SK-N-SH (cell line): ENCODE measurements around the gene GSC2. TPM values are rescaled to one million over a fixed set of nuclear protein-coding genes. Genes with fewer than 3 reads are reported as not detected.
"Not testable (repeated sequence)": the region's sequence is repeated elsewhere in the genome, so short reads cannot be mapped to it uniquely, and the experiment has no call there.

Experiments
- CTCF ChIA-PET: fragments of 300-600, 350-600 bp; formaldehyde crosslinking; extraction: SDS; loops from one replicate; lab custom pipeline; 2021; lab: Yijun Ruan, JAX
- POLR2A ChIA-PET: fragments of 350-600 bp; sonication (Branson Sonifier 250); formaldehyde crosslinking; extraction: SDS; loops from one replicate; lab custom pipeline; 2020; ENCODE audit warnings: antibody characterized with exemption, inconsistent platforms; lab: Yijun Ruan, JAX
- DNase-seq: peaks from one replicate; pipeline ENCODE4 v3.0.0; 2012
- H2AFZ ChIP-seq: fragments of 200-600 bp; sonication (generic); 2 replicates; pipeline ENCODE4 v1.8.1; 2016; ENCODE audit warnings: antibody characterized with exemption, mild to moderate bottlenecking, low read depth
- H3F3A ChIP-seq: fragments of 200-600 bp; sonication (generic); replicated peaks from 2 replicates; pipeline ENCODE3; 2016; ENCODE audit warnings: antibody characterized with exemption, mild to moderate bottlenecking; ENCODE audit not compliant: insufficient read depth
- H3K27ac ChIP-seq, 2 experiments: fragments of 200-500 bp in 1 of 2; fragments of 200-600 bp in 1 of 2; sonication (Bioruptor generic) in 1 of 2; sonication (generic), shearing (Covaris generic) in 1 of 2; 2 replicates each; pipeline versions ENCODE4 v1.5.1 to v1.6.1; 2014 to 2016; ENCODE audit warnings: low read depth in 2 of 2, inconsistent platforms in 1 of 2, low read length in 1 of 2, mild to moderate bottlenecking in 1 of 2, mixed read lengths in 1 of 2
- H3K27me3 ChIP-seq: fragments of 200-600 bp; sonication (generic), shearing (Covaris generic); 2 replicates; pipeline ENCODE4 v1.6.1; 2016; ENCODE audit warnings: mixed run types; ENCODE audit not compliant: insufficient read depth
- H3K36me3 ChIP-seq, 2 experiments: fragments of 200-500 bp in 1 of 2; fragments of 200-600 bp in 1 of 2; sonication (Bioruptor generic) in 1 of 2; sonication (generic) in 1 of 2; replicated peaks in 1 of 2; 2 replicates each; pipeline versions ENCODE3 to v1.5.1; 2014 to 2016; ENCODE audit warnings: low read length in 1 of 2, mild to moderate bottlenecking in 1 of 2; ENCODE audit not compliant: insufficient read depth in 2 of 2, control insufficient read depth in 1 of 2
- H3K4me1 ChIP-seq, 2 experiments: fragments of 200-500 bp in 1 of 2; fragments of 200-600 bp in 1 of 2; sonication (Bioruptor generic) in 1 of 2; sonication (generic), shearing (Covaris generic) in 1 of 2; 2 replicates each; pipeline versions ENCODE4 v1.5.1 to v1.6.1; 2014 to 2016; ENCODE audit warnings: low read depth in 1 of 2, low read length in 1 of 2, mixed run types in 1 of 2; ENCODE audit not compliant: insufficient read depth in 2 of 2, control insufficient read depth in 1 of 2
- H3K4me2 ChIP-seq: fragments of 200-600 bp; sonication (generic), shearing (Covaris generic); 2 replicates; pipeline ENCODE4 v1.6.1; 2017; ENCODE audit warnings: mixed run types
- H3K4me3 ChIP-seq, 2 experiments: fragments of 200-500 bp in 1 of 2; fragments of 200-600 bp in 1 of 2; sonication (Bioruptor generic) in 1 of 2; sonication (generic), shearing (Covaris generic) in 1 of 2; 2 replicates each; pipeline versions ENCODE4 v1.5.1 to v1.8.1; 2014 to 2016; ENCODE audit warnings: low read depth in 2 of 2, inconsistent platforms in 1 of 2, low read length in 1 of 2, mild to moderate bottlenecking in 1 of 2, mixed read lengths in 1 of 2, moderate library complexity in 1 of 2
- H3K79me2 ChIP-seq: fragments of 200-600 bp; sonication (generic); 2 replicates; pipeline ENCODE4 v1.8.1; 2017; ENCODE audit warnings: mild to moderate bottlenecking; ENCODE audit not compliant: insufficient read depth
- H3K9ac ChIP-seq: fragments of 200-600 bp; sonication (generic); 2 replicates; pipeline ENCODE4 v1.6.1; 2017; ENCODE audit warnings: mixed run types
- H3K9me2 ChIP-seq: fragments of 200-600 bp; sonication (generic); 2 replicates; pipeline ENCODE4 v1.6.1; 2017; ENCODE audit warnings: mixed run types
- H3K9me3 ChIP-seq: fragments of 200-600 bp; sonication (generic); 2 replicates; pipeline ENCODE4 v1.6.1; 2017; ENCODE audit warnings: mixed run types, mild to moderate bottlenecking, moderate library complexity
- H4K20me1 ChIP-seq: fragments of 200-600 bp; sonication (generic); 2 replicates; pipeline ENCODE4 v1.6.1; 2017; ENCODE audit warnings: mild to moderate bottlenecking, mixed run types; ENCODE audit not compliant: insufficient read depth
- CHD2 ChIP-seq: fragments of 150-350 bp; IDR thresholded peaks from 2 replicates; pipeline ENCODE4 v1.6.1; 2018; ENCODE audit warnings: low read length; ENCODE audit not compliant: partially characterized antibody
- FOSL2 ChIP-seq: IDR thresholded peaks from 2 replicates; pipeline ENCODE4 v1.4.0; 2012; ENCODE audit warnings: low read depth, mild to moderate bottlenecking, moderate library complexity, borderline replicate concordance
- FOXJ3 ChIP-seq: sonication (generic); formaldehyde crosslinking; IDR thresholded peaks from 2 replicates; pipeline ENCODE4 v1.5.1; 2020; ENCODE audit warnings: mild to moderate bottlenecking, missing genetic modification reagents
- GABPA ChIP-seq: IDR thresholded peaks from 2 replicates; pipeline ENCODE4 v1.4.0; 2012; ENCODE audit warnings: low read depth, mild to moderate bottlenecking
- MXI1 ChIP-seq: IDR thresholded peaks from 2 replicates; pipeline ENCODE4 v1.6.1; 2012; ENCODE audit warnings: mild to moderate bottlenecking, low read depth, low read length, improper control_type of control experiment
- NFIC ChIP-seq: IDR thresholded peaks from 2 replicates; pipeline ENCODE4 v1.4.0; 2012; ENCODE audit warnings: borderline replicate concordance
- NRF1 ChIP-seq: IDR thresholded peaks from 2 replicates; pipeline ENCODE4 v1.6.1; 2012; ENCODE audit warnings: low read depth, mild to moderate bottlenecking, low read length
- RAD21 ChIP-seq: IDR thresholded peaks from 2 replicates; pipeline ENCODE4 v1.6.1; 2012; ENCODE audit warnings: mild to moderate bottlenecking, low read length
- RCOR1 ChIP-seq: fragments of 150-350 bp; IDR thresholded peaks from 2 replicates; pipeline ENCODE4 v1.6.1; 2017; ENCODE audit warnings: antibody characterized with exemption, low read length
- RXRA ChIP-seq: IDR thresholded peaks from 2 replicates; pipeline ENCODE4 v1.4.0; 2012; ENCODE audit warnings: low read depth, mild to moderate bottlenecking, borderline replicate concordance
- SMC3 ChIP-seq: IDR thresholded peaks from 2 replicates; pipeline ENCODE4 v1.6.1; 2012; ENCODE audit warnings: low read depth, low read length, improper control_type of control experiment
- TCF12 ChIP-seq: IDR thresholded peaks from 2 replicates; pipeline ENCODE4 v1.4.0; 2012
- WGBS: methylation state at CpG from one replicate; pipeline ENCODE4 v1.1.6; 2017; ENCODE audit warnings: low lambda C conversion rate; 5-methylcytosine and 5-hydroxymethylcytosine counted together
- polyA plus RNA-seq, 3 experiments: library from polyadenylated mRNA; depleted of rRNA; stranded (reverse); fragments of >200 nt; gene quantifications; 2 replicates each; pipeline ENCODE4 v1.2.3, GENCODE V29; 2012
- TF ChIP-seq, protein P1 (sequence below): IDR thresholded peaks from 2 replicates; pipeline ENCODE4 v1.6.1; 2012; ENCODE audit warnings: mild to moderate bottlenecking, low read depth, low read length, moderate library complexity
- TF ChIP-seq, protein P2 (sequence below): fragments of 200-600 bp; sonication (generic); IDR thresholded peaks from 2 replicates; pipeline ENCODE4 v1.6.1; 2017; ENCODE audit warnings: antibody characterized with exemption, mild to moderate bottlenecking, moderate library complexity
- TF ChIP-seq, protein P3 (sequence below): IDR thresholded peaks from 2 replicates; pipeline ENCODE4 v1.4.0; 2012; ENCODE audit warnings: low read depth

Gene GSC2
- polyA plus RNA-seq, 1 of the 3 experiments (the other 2 are of a cell fraction): not detected

DNA sequence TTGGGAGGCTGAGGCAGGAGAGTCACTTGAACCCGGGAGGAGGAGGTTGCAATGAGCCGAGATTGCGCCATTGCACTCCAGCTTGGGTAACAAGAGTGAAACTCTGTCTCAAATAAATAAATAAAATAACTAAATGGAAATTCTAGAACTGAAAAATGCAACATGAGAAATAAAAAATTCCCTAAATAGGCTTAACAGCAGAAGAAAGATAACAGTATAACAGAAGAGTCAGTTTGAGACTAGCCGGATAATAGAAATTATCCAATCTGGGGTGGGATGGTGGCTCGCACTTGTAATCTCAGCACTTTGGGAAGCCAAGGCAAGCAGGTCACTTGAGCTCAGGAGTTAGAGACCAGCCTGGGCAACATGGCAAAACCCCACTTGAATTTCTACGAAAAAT, 14.3 kb upstream of the GSC2 start:
- Histone ChIP-seq H3K4me1 (no peaks in the 10 kb centered on the region; a peak in 1 of 4 replicates), H3K79me2 (no peaks in the 10 kb centered on the region), H3K9me2 (no peaks in the 10 kb centered on the region), H2AFZ (no peak overlapping the region), H3K9ac (no peak overlapping the region), H3K4me3 (no peak overlapping the region), H3K27me3 (peaks cover 36% of the 10 kb centered on the region), H3F3A (no peaks in the 10 kb centered on the region), H3K27ac (no peak overlapping the region), H3K36me3 (no peaks in the 10 kb centered on the region), H4K20me1 (no peaks in the 10 kb centered on the region), H3K4me2 (no peak overlapping the region), H3K9me3 (no peaks in the 10 kb centered on the region)
- TF ChIP-seq GABPA (no peak), TCF12 (no peak), MXI1 (no peak), FOSL2 (no peak), NRF1 (no peak), SMC3 (no peak), CHD2 (no peak), FOXJ3 (CRISPR knock-in tag) (no peak), RXRA (no peak), RCOR1 (no peak), NFIC (no peak), RAD21 (no peak)
- TF ChIP-seq, protein P1, sequence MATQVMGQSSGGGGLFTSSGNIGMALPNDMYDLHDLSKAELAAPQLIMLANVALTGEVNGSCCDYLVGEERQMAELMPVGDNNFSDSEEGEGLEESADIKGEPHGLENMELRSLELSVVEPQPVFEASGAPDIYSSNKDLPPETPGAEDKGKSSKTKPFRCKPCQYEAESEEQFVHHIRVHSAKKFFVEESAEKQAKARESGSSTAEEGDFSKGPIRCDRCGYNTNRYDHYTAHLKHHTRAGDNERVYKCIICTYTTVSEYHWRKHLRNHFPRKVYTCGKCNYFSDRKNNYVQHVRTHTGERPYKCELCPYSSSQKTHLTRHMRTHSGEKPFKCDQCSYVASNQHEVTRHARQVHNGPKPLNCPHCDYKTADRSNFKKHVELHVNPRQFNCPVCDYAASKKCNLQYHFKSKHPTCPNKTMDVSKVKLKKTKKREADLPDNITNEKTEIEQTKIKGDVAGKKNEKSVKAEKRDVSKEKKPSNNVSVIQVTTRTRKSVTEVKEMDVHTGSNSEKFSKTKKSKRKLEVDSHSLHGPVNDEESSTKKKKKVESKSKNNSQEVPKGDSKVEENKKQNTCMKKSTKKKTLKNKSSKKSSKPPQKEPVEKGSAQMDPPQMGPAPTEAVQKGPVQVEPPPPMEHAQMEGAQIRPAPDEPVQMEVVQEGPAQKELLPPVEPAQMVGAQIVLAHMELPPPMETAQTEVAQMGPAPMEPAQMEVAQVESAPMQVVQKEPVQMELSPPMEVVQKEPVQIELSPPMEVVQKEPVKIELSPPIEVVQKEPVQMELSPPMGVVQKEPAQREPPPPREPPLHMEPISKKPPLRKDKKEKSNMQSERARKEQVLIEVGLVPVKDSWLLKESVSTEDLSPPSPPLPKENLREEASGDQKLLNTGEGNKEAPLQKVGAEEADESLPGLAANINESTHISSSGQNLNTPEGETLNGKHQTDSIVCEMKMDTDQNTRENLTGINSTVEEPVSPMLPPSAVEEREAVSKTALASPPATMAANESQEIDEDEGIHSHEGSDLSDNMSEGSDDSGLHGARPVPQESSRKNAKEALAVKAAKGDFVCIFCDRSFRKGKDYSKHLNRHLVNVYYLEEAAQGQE: no peak
- TF ChIP-seq, protein P2, sequence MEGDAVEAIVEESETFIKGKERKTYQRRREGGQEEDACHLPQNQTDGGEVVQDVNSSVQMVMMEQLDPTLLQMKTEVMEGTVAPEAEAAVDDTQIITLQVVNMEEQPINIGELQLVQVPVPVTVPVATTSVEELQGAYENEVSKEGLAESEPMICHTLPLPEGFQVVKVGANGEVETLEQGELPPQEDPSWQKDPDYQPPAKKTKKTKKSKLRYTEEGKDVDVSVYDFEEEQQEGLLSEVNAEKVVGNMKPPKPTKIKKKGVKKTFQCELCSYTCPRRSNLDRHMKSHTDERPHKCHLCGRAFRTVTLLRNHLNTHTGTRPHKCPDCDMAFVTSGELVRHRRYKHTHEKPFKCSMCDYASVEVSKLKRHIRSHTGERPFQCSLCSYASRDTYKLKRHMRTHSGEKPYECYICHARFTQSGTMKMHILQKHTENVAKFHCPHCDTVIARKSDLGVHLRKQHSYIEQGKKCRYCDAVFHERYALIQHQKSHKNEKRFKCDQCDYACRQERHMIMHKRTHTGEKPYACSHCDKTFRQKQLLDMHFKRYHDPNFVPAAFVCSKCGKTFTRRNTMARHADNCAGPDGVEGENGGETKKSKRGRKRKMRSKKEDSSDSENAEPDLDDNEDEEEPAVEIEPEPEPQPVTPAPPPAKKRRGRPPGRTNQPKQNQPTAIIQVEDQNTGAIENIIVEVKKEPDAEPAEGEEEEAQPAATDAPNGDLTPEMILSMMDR: no peak
- TF ChIP-seq, protein P3, sequence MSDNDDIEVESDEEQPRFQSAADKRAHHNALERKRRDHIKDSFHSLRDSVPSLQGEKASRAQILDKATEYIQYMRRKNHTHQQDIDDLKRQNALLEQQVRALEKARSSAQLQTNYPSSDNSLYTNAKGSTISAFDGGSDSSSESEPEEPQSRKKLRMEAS: no peak
- DNase-seq: no peak
- WGBS: 75% methylated on average over 5 of the region's 6 CpGs
- CTCF ChIA-PET: interaction anchor here (1.0 kb wide), 1 partner anchor 54 kb away, joined by 3 read pairs; no protein-coding TSS in a partner anchor
- POLR2A ChIA-PET: no interaction called here

DNA sequence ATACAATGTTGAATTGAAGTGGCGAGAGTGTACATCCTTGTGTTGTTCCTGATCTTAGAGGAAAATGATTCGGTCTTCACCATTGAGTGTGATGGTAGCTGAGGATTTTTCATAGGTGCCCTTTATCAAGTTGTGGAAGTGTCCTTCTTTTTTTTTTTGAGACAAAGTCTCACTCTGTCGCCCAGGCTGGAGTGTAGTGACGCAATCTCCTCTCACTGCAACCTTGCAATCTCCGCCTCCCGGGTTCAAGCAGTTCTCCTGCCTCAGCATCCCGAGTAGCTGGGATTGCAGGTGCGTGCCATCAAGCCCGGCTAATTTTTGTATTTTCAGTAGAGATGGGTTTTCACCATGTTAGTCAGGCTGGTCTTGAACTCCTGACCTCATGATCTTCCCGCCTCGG, 8.6 kb upstream of the GSC2 start:
- WGBS: 78% methylated on average over 10 of the region's 11 CpGs
- not testable (repeated sequence) for H3K79me2 ChIP-seq, H3F3A ChIP-seq, H3K4me3 ChIP-seq, H3K27ac ChIP-seq, H3K36me3 ChIP-seq, H3K9me3 ChIP-seq, H2AFZ ChIP-seq, H3K9ac ChIP-seq, H3K4me2 ChIP-seq, DNase-seq, H3K27me3 ChIP-seq, H4K20me1 ChIP-seq, H3K4me1 ChIP-seq, H3K9me2 ChIP-seq
- POLR2A ChIA-PET: interaction anchor here (0.6 kb wide), 1 partner anchor 38 kb away, joined by 3 read pairs; no protein-coding TSS in a partner anchor
- CTCF ChIA-PET: interaction anchor here (4.7 kb wide), 1 partner anchor 14 kb away, joined by 26 read pairs; the partner anchor contains the start of gene ESS2

DNA sequence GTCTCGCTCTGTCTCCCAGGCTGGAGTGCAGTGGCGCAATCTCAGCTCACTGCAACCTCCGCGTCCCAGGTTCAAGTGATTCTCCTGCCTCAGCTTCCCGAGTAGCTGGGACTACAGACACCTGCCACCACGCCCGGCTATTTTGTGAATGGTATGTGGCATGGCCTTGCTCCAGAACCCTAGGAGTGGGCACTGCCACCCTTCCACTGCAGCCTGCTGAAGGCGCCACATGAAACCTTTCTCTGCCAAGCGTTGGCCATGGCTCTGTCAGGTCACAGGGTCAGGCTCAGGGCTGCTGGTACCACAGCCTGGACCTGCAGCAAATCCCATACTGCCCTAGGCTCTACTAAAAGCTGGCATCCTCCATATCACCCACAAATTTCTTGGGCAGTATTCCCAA, 6.0 kb upstream of the GSC2 start:
- H3K9me2 ChIP-seq, H3K27ac ChIP-seq, H3F3A ChIP-seq, DNase-seq, H4K20me1 ChIP-seq, H3K79me2 ChIP-seq, H2AFZ ChIP-seq, H3K4me2 ChIP-seq, H3K4me1 ChIP-seq, H3K36me3 ChIP-seq, H3K4me3 ChIP-seq, POLR2A ChIA-PET, H3K9ac ChIP-seq, H3K9me3 ChIP-seq: not testable (repeated sequence)
- CTCF ChIA-PET: interaction anchor here (4.7 kb wide), 1 partner anchor 11 kb away, joined by 26 read pairs; the partner anchor contains the start of gene ESS2
- peaks cover 24% of the 10 kb centered on the region for H3K27me3 ChIP-seq
- WGBS: 57% methylated on average over 7 of the region's 9 CpGs
